ENCODE results near the gene ZMYND10.

The ZMYND10 gene

DNA sequence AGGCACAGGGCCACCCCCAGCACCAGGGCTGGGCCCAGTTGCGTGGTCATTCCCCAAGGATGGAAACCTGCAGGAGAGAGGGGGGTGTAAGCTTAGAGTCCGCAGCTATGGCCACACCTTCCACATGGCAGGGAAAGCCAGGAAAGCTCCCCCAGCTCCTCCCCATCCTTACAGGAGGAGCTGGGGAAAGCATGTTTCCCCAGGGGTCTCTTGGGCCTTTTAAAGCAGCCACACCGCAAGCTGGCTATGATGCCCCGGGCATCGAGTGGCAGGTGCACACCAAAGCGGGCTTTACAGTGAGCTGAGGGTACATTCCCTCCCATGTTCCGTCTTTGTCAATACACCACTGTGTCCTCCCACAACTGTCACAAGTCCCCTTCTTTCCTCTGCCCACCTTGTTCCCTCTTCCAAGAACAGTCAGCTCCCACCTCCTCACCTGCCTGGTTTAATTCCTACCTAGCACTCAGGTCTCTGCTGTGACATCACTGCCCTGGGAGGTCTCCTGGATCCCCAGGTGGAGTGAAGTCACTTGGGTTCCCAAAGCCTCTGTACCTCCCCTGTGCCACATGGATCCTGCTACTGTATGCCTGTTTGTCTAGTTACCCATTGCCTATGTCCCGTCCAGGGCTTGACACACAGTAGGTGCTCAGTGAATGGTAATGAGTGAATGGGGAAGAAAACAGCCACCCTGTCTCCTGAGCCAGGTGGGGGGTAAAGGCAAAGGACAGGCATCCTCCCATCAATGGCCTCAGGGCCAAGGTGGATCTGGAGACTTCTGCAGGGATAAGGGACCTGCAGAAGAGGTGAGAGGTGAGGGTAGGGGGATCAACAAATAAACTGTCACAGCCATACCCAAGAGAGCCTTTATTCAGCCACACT lies 49.7 kb downstream of the ZMYND10 start:
- DNase-seq = no peak
- peaks cover 5% of the 10 kb centered on the region for H3K27me3 Mint-ChIP-seq (ENCODE audit: low read depth, poor library complexity)
- TF ChIP-seq, protein P1, sequence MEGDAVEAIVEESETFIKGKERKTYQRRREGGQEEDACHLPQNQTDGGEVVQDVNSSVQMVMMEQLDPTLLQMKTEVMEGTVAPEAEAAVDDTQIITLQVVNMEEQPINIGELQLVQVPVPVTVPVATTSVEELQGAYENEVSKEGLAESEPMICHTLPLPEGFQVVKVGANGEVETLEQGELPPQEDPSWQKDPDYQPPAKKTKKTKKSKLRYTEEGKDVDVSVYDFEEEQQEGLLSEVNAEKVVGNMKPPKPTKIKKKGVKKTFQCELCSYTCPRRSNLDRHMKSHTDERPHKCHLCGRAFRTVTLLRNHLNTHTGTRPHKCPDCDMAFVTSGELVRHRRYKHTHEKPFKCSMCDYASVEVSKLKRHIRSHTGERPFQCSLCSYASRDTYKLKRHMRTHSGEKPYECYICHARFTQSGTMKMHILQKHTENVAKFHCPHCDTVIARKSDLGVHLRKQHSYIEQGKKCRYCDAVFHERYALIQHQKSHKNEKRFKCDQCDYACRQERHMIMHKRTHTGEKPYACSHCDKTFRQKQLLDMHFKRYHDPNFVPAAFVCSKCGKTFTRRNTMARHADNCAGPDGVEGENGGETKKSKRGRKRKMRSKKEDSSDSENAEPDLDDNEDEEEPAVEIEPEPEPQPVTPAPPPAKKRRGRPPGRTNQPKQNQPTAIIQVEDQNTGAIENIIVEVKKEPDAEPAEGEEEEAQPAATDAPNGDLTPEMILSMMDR (IDR thresholded peaks at IDR 0.05) = no peak
- H3K4me3 Mint-ChIP-seq = no peak overlapping the region
- peaks cover 33% of the 10 kb centered on the region for H3K4me1 Mint-ChIP-seq
- H3K36me3 Mint-ChIP-seq (ENCODE audit: low read depth) = no peaks in the 10 kb centered on the region
- peak overlapping the region; percentile 17 for H3K27ac Mint-ChIP-seq
- H3K9me3 Mint-ChIP-seq = no peaks in the 10 kb centered on the region

DNA sequence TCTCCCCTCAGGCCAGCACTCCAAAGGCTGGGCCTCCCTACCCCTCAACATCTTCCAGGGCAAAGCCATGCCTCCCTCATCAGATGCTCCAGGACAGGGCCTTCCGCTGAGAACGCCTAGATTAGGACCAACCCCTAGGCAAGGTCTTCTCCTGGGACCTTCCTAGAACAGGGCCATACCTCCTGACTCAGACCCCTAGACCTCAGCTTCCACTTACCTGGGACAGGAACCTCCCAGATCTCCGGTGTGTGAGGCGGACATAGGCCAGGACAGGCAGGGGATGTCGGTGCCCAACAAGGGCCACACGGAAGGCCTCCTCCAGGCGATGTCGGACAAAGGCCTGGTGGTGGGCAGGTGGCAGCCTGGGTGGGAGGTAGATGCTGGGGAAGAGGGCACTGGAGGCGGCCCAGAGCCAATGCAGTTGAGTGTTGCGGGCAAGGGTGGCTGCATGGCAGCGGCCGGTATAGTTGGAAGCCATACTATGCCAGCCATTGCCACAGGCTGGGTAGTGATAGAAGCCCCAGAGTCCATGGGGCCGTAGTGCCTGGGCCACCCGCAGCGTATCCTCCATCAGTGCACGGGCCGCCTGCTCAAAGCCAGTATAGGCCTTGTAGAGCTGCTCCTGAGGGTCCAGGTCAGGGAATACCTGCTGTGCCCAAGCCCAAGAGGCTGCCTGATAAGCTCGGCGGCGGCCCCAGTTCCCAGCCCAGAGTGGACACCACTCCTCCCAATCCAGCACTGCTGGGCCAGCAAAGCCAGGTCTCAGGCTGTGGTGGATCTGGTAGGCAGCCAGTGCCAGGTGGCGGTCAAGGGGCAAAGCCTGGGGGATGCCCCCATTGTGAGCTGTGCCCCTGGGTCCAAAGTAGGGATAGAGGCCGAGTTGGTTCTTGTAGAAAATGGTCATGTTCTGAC lies 50.8 kb downstream of the ZMYND10 start:
- H3K36me3 Mint-ChIP-seq (ENCODE audit: low read depth) = no peaks in the 10 kb centered on the region
- H3K4me3 Mint-ChIP-seq = no peak overlapping the region
- TF ChIP-seq, protein P1 (IDR thresholded peaks at IDR 0.05) = no peak
- no peaks in the 10 kb centered on the region for H3K9me3 Mint-ChIP-seq
- peaks cover 5% of the 10 kb centered on the region for H3K27me3 Mint-ChIP-seq (ENCODE audit: low read depth, poor library complexity)
- peaks cover 25% of the 10 kb centered on the region for H3K4me1 Mint-ChIP-seq
- H3K27ac Mint-ChIP-seq = no peak overlapping the region
- DNase-seq = no peak

DNA sequence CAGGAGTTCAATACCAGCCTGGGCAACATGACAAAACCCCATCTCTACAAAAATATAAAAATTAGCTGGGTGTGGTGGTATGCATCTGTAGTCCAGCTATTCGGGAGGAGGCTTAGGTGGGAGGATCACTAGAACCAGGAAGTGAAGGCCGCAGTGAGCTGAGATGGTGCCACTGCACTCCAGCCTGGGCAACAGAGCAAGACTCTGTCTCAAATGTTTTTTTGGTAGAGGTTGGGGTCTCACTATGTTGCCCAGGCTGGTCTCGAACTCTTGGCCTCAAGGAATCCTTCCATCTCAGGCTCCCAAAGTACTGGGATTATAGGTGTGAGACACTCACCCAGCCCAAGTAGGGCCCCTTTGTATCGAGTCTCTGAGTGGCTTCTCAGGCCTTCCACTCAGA lies 51.4 kb downstream of the ZMYND10 start:
- Mint-ChIP-seq H3K27ac (no peak overlapping the region), H3K36me3 (ENCODE audit: low read depth) (peaks cover 5% of the 10 kb centered on the region), H3K9me3 (no peaks in the 10 kb centered on the region), H3K4me3 (no peak overlapping the region), H3K27me3 (ENCODE audit: low read depth, poor library complexity) (peaks cover 4% of the 10 kb centered on the region), H3K4me1 (peaks cover 19% of the 10 kb centered on the region)
- TF ChIP-seq, protein P1 (IDR thresholded peaks at IDR 0.05) = no peak
- DNase-seq = no peak

DNA sequence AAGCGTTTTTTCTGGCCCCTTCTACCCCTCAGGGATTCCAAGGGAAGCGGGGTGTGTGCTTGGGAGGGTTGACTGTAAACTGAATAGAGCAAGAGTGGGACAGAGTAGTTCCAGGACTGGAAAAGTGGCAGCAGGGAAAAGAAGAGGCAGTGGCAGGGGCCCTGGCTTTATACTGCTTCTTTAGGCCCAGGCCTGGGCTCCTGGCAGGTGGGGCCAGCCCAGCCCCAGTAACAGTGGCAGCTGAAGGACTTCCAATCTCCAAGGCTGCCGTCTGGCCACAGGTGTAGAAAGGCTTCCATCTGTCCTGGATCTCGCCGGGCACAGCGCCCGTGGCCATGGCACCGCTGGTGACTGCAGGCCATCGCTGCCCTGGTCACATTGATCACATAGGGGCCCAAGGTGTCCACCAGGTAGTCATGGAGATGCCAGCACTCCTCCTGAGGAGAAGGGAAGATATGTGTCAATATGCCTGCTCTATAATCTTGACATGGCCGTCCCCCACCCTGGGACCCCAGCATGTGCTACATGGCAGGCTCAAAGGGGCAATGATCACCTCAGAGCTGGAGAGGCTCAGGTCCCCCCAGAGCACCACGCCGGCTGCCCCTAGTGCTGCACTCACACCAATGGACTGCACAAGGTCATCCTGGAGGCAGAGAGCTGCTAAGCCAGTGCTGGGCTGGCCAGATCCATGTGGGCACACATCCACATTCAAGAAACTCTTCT lies 52.3 kb downstream of the ZMYND10 start:
- TF ChIP-seq, protein P1 (IDR thresholded peaks at IDR 0.05) = no peak
- Mint-ChIP-seq H3K4me3 (peak overlapping the region; percentile 88), H3K27me3 (ENCODE audit: low read depth, poor library complexity) (no peaks in the 10 kb centered on the region), H3K9me3 (no peaks in the 10 kb centered on the region), H3K4me1 (peaks cover 16% of the 10 kb centered on the region), H3K27ac (peak overlapping the region; percentile 99), H3K36me3 (ENCODE audit: low read depth) (peaks cover 13% of the 10 kb centered on the region)
- DNase-seq = no peak

DNA sequence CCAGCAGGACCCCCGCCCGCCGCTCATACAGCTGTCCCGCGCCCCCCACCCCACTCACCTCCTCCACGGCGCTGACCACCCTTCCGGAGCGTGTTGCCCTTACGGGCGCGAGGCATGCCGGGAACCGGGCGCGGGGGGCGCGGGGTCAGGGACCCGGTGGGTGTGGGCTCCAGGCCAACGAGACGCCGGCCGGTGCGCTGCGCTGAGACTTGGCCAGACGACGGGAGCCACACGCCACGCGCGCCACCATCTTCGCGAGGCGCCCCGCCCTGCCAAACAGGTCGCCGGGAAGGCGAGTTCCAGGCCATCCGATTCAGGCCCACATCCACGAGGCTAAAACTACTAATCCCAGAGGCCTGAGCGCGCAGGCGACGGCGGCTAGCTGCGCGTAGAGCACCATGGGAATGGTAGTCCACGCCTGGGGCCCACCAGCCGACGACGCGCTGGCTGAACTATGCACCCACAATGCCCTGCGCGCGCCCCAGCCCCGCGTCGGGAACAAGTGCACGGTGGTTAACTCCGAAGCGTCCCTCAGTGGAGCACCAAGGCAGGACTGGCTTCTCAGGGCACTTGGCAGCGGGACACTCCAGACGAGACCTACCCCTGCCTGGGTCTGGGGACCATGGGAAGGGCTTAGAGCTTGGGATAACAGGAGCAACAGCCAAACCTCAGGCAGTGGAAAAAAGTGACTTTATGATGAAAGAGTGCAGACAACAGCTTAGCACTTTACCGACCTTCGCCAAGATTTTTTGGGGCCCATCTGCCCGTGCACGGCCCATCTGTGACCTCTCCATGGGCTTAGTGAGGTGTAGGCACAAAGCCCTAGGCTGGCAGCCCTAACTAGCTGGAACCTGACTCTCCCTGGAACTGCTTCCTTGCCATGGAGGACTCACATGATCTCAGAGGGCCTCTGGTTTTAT lies 53.1 kb downstream of the ZMYND10 start, which contains the start of gene IFRD2:
Gene IFRD2 (minus strand): TSS at position 271 of the 920 bp plus-strand sequence. CDS start 155 bp downstream, at position 116.
- H3K27ac Mint-ChIP-seq = peak within 1 kb of the TSS; percentile 99
- H3K4me1 Mint-ChIP-seq = peaks cover 16% of the 10 kb centered on the region
- peaks cover 16% of the 10 kb centered on the region for H3K36me3 Mint-ChIP-seq (ENCODE audit: low read depth)
- H3K4me3 Mint-ChIP-seq = peak within 1 kb of the TSS; percentile 88
- TF ChIP-seq, protein P1 (IDR thresholded peaks at IDR 0.05) = no peak
- H3K9me3 Mint-ChIP-seq = no peaks in the 10 kb centered on the region
- no peaks in the 10 kb centered on the region for H3K27me3 Mint-ChIP-seq (ENCODE audit: low read depth, poor library complexity)
- peak; percentile 94 for DNase-seq

All from nephron progenitor cell (in vitro differentiated cells).